Measurements from ENCODE around the gene ATP1A4.

Gene ATP1A4

DNA sequence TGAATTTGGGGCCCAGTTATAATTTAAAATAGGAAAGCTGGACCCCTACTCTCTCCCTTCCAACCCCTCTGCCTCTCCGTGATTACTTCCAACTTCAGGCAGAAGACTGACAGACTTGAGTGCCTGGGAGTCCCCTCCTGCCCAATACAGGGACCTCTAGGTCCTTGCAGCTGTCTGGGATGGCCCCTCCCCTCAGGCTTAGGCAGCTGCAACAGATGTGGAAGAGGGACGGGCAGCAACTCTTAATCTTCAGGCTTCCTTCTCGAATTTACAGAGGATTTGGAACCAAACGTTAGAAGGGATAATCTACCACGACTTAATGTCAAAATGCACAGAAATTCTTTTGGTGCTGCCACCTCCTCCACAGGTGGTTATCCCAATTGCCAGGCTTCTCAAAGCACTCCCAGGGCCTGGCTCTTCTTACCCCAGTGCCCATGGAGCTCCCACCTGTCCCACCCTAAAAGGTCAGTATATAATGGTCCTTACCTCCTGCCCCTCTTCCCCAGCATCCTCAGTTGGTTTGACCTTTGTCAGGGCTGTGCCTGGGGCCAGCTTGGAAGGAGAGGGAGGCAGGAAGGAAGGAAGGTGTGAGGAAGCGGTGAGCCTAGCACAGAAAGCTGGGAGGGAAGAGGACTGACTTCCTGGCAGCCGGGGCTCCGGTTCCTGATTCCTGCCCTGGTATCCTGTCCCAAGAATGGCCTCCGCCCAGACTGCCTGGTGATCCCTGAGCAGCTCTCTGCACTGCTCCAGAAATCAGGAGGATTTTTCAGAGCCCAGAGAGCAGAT lies 56.6 kb downstream of the ATP1A4 start:
- peak; percentile 68 for DNase-seq

DNA sequence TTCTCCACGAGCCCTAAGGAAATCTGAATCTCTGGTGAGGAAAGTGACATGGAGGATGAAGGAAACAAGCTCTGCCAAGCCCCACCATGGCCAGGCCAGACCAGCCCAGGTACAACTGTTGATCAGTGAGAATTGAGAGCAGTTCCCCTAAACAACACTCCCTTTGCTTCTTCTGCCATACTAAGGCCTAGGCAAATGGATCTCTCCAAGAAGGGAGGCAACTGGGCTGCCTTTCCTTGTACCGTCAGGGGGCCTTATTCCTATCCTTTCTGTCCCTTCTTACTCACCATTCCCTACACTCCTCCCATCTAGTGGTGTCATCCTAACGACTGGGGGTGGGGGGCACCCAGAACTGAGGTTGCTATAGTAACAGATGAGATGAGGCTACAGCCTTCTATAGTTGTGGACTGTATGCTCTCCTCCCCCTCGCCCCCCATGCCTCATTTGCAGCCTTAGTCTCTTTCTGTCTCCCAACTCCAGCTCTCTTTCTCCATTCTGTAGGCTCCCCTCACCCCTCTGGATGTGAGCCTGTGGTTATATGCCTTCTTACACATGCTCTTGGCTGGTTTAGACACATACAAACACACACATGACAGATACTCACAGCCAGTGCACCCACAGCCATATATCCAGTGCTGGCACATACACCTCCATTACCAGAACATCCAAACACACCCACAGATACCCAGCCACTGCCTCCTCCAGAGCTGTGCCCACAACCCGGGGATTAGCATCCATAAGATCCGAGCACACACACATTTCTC lies 57.3 kb downstream of the ATP1A4 start:
- DNase-seq: no peak

DNA sequence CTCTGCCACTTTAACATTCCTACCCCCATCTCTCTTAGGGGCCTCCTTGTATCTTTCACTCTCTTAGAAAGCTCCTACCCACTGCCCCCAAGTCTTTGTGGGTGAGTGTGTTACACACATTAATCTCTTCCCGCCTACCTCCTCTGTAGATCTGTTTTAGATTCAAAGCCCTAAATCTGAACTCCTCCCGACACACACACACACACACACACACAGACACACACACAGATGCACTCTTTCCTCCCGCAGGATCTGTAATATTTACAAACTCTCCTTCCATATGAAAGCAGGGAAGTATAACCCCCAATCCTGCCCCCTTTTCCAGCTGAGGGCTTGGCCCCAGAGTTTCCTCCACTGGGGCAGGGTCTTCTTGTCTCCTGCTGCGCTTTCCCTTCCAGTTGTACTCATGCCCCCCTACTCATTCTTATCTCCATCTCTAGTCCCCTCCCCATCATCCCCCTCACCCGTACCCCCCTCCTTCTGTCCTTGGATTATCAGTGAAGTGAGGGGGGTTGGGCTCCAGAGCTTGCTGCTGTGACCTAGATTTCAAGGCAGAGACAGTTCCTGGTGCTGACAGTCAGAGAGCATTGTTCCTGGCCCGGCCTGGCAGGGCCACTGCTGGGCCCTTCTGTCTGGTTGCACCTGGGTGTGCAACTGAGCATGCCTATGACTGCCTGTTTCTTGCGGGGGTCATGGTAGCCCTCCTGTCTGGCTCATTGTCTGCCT lies 58.1 kb downstream of the ATP1A4 start:
- DNase-seq: peak; percentile 81

DNA sequence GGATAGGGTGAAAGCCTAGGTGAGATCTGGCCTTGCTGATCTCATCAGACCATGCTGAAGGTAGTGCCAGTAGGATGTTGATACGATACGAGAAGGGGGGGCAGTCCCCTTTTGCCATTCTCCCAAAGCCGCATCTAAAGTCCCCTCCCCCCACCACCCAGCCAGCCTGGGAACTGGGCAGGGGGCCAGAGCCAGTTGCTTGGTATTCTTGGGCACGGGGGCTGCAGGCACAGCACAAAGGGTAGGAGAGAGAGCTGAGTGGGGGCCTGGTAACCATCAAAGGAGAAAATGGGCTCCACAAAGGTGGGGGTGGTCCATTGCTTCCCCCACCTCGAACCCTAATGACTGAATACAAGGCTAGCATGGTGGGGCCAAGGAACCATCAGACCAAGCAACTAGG lies 59.2 kb downstream of the ATP1A4 start:
- DNase-seq: no peak

DNA sequence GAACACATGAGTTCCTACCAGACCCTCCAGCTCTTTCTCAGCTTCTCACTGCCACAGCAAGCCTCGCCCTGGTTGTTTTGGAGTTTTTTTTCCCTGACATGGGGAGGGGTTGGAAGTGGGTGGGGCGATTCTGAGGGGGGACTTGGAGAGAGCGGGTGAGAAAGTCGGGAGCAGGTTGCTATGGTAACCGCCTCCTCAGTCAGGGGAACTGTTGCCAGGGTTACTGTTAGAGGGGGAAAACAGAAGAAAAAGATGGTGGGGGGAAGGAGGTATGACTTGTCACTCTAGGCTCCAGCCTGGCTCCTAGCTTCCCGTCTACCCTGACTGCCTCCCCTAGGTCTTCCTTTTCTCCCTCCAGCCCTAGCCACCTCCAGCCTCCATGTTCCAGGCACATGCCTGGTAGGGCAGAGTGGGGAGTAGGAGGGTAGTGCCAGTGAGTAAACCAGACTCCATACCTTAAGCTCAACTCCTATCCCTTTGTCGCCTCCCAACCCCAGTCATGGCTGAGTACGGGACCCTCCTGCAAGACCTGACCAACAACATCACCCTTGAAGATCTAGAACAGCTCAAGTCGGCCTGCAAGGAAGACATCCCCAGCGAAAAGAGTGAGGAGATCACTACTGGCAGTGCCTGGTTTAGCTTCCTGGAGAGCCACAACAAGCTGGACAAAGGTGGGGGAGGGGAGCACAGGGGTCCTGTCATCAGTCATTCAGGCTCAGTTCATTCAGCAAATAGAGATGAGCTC lies 59.8 kb downstream of the ATP1A4 start:
- peak; percentile 29 for DNase-seq

DNA sequence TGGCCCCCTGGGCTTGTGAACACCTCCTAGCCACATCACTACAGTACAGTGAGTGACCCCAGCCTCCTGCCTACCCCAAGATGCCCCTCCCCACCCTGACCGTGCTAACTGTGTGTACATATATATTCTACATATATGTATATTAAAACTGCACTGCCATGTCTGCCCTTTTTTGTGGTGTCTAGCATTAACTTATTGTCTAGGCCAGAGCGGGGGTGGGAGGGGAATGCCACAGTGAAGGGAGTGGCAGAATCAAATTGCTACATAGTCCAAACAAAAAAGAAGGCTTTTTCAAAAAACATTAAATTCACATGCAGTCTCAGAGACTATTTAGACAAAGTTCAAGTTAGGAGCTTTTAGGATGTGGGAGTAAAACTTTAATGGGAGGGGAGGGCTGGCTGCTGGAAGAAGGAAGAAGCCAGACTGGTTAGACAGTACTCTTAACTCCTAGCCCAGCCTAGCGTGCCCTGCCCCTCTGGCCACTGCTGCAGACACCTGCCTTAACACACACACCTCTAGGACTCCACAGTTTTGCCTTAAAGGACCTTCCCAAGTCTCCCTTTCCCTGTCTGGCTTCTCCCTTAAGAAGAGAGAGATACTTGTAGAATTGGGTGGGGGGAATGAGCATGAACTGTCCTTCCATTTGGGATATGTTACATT lies 63.2 kb downstream of the ATP1A4 start:
- DNase-seq: no peak

DNA sequence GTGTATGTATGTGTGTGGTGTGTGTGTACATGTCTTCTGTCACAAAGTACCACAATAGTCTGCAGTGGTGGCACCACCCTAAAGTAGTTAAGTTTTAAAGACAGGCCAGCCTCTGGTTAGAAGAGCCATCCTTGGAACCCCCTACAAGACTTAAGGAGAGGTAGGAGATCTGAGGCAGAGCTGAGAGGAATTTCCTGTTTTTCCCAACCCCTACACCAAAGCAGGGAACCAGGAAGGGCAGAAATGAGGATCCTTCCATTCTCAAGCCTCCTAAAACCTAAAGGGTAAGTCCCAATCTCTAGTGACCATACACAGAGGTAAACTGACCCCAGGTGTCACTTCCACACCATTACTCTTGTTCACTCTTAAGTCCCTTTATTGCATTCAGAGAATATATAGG lies 64.9 kb downstream of the ATP1A4 start:
- no peak for DNase-seq

DNA sequence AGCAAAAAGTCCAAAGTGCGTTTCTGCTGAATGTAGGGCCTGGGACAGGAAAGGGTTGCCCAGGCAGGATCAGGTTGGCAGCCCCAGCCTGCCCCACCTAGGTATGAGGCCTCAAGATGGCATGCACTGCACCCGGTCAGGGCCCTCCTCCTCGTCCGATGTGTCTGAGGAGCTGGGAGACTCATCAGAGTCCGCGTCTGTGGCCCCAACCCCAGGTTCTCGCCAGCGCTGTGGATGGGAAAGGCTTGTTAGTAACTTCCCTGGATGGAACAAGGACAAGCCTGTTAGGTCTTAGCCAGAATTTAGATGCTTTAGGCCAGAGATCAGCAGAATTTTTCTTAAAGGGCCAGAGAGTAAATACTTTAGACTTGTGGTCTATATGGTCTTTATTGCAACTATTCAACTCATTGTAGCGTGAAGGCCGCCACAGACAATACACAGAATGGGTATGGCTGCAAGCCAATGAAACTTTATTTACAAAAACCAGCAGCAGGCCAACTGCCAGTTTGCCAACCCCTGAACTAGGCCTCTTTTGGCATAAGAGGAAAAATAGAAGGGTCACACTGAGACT lies 66.2 kb downstream of the ATP1A4 start:
- DNase-seq: no peak

DNA sequence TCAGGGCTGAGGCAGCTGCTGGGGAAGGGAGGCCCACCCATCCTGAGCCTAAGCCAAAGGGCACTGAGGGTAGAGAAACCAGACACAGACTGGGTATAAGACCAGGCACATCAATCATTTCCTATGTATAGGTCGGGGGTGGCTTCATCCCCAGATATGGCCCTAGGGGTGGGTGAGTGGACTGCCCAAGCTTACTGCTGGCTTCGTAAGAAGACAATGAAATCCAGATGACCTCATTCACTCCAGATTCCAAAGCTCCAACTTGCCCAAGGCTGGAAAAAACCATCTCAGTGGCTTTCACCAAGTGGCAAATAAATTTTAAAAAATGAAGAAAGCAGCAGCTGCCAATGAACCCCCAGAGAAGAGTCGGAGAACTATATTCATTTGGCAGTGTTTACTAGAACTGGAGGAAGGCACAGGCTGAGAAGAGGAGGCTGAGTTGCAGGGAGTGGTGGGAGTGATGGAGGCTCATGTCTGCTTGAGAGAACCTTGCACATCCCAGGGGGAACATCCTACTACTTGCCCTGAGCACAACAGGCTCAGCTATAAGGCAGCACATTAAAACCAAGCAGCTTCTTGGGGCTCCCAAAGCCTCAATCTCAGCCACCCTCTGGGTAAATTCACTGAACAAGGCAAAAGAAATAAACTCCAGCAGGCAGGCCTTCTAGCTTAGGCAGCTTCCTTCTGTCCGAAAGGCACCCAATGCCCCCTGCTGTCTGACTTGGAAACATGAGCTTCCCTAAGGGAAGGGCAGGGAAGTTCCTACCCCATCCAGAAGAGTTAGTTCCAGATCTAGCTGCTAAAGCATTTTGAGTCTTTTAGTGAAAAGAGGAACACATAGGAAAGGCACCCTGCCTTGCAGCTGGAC lies 67.9 kb downstream of the ATP1A4 start:
- peak; percentile 74 for DNase-seq

DNA sequence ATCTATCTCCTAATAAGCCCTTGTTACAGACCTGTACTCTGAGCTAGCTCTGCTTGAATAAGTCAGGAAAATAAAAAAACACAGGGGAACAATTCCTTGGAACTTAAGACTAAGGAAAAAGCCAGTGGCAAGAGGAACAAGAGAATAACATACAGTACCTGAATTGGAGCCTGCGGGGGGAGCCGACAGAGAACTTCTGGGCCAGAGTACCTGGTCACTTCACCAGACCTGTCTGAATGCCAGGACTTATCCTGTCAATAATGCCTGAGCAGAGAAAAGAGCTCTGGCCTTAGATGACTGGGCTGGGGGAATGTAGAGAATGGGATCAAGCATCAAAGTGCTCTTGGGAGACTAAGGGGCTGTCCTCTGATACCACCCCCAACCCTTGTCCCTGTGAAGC lies 68.9 kb downstream of the ATP1A4 start:
- no peak for DNase-seq

DNA sequence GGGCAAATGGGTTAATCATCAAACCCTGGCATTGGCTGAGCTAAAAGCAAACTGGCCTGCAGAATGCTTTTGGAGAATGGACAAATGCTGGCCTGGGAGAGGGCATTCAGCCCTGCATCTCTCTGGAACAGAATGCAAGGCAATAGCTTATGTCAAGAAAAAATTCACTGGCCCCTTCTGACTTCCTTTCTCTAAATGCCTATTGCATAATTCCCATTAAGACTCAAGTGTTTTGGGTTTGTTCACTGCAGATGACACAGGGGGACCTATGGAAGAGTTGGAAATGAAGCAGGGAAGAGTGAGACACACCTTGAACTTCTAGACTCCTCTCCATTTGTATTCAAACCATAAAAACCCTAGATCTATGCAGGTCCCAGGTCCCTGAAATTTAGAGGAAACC lies 69.7 kb downstream of the ATP1A4 start:
- no peak for DNase-seq

DNA sequence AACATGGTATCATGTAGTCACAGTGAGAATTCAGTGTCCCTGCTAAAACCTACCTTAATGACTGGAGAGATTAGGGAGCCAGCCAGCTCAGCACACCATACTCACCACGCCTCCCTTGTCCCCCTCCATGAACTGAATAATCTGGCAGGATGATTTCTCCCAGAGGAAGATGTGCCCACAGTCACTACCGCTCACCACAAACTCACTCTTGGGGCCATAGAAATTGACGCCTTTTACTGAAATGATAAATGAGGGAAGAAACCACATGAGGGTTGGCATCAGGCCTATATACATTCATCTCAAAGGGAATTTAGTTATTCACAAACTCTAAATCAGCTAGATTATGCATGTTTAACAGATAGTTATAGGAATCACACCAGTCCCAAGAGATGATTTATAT lies 71.1 kb downstream of the ATP1A4 start:
- DNase-seq: no peak

DNA sequence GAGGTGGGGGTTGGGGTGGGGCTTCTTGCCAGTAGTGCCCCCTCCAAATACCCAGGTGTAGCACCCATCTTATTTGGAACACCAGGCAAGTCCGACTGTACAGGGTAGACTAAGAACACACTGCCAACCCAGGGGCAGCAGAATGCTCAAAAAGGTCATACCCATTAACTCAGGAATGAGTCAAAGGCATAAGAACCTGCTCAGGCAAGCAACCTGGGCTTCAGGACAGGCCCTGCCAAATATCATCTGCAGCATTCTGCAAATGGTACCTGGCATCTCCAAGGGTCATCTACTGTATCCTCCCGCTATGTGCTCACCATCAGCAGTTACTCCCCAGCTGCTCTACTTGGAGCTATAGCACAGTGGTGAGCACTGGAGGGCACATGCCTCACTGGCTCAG lies 73.2 kb downstream of the ATP1A4 start:
- DNase-seq: no peak

DNA sequence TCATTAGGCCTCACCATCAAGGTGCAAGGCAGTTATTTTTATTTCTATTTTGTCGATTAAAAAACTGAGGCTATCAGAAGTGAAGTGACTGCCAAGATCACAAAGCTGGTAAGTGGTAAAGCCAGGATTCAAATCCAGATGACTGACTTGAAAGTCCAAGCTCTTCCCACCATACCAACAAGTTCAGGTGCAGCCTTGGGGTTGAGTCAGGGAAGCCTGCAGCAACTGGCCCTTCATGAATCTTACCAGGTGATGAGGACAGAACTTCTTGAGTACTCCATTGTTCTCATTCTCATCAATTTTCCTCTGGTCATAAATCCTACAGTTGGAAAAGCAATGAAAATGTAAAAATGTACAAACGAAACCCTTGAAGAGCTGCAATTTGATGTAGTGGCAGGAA lies 73.9 kb downstream of the ATP1A4 start:
- no peak for DNase-seq

DNA sequence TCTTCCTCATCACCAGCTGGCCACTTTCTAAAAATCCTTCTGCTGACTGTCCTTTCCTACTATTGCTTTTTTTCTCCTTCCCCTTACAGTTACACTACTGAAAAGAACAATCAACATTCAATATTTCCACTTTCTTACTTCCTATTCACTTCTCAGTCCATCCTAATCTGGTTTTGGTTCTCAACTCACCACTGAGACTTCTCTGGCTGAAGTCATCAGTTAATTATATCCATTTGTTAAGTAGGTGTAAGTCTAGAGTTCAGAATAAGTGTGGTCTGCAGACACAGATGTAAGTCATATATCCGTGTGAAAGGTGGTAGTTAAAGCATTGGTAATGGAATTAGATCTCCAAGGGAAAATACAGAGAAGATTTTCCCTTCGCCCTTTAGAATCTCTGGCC lies 75.2 kb downstream of the ATP1A4 start:
- DNase-seq: no peak

DNA sequence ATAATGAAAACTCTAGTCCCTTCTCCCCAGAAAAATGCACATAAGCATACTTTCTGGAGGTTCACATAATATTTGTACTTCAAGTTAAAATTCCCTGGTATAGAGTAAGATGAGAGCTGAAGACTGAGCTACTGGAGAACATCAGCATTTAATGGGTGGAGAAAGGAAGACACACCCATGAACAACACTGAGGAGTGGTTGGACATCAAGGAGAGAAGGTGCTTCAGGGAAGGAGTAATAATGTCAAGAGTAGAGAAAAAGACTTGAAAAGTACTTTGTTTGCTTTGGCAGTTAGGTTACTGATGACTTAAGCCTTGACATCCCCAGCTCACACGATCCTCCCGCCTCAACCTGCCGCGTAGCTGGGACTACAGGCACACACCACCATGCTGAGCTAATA lies 75.6 kb downstream of the ATP1A4 start:
- no peak for DNase-seq

DNA sequence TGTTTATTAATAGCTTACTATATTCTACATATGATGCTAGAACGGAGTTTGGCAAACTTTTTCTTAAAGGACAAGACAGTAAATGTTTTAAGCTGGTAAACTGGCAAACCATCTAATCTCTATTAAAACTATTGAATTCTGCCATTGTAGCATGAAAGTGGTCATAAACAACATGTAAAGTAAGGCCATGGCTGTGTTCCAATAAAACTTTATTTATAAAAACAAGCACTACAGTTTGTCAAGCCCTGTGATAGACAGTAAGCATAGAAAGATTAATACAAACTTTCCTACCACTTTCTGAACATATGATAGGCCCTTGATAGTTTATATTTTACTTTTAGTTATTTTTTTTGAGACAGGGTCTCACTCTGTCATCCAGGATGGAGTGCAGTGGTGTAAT lies 76.2 kb downstream of the ATP1A4 start:
- DNase-seq: no peak

DNA sequence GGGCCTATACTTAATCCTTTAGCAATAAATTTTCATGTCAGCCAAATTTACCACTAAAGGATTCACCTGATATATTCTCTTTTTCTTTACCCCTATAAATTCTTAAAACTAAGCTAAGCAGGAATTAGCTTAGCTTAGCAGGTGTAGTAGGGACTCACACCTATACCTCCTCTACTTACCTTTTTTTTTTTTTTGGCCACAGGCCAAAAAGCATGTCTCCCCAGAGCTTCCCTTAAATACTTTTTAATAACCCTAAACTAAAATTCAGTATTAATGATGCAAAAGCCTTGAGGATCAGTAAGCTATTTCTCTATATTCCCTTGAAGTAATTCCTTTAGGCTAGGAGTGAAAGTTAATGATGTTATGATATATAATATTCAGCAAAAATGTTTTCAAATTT lies 77.0 kb downstream of the ATP1A4 start:
- DNase-seq: no peak

DNA sequence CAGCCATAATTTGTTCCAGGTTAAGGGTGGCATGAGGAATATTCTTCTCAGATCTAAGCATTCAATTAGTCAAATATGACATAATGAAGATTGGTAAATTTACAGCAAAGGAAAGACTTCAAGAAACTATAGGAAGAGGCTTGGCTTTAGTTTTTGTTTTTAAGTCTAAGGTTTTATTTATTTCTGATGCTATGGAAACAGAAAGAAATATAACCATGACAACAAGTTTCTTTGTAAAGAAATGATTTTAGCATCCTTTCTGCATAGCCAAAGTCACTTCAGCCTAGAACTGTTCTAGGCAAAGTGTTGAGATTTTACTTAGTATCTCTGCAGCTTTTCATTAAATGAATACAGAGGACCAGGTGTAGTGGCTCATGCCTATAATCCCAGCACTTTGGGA lies 81.5 kb downstream of the ATP1A4 start:
- DNase-seq: no peak

Measured in NCI-H82 (cell line).